Fibroblast of skin of left quadriceps (primary cell): Measurements from ENCODE around the gene SCUBE1.

Experiments used
- DNase-seq, 2 experiments: peaks; one replicate each; pipeline ENCODE4 v3.0.0-alpha.2; 2013; ENCODE audit warnings: low read depth in 2 of 2

The SCUBE1 gene

GRCh38 chr22:43157874-43158546 is 185.2 kb downstream of the SCUBE1 start:
- DNase-seq: no peak

GRCh38 chr22:43156413-43156812 is 186.8 kb downstream of the SCUBE1 start:
- no peak for DNase-seq

- no peak for DNase-seq
Observed at GRCh38 chr22:43155789-43156188, 187.4 kb downstream of the SCUBE1 start.

- no peak for DNase-seq
Observed at GRCh38 chr22:43154887-43155536, 188.2 kb downstream of the SCUBE1 start.

GRCh38 chr22:43153899-43154298 is 189.3 kb downstream of the SCUBE1 start:
- DNase-seq: no peak

- DNase-seq: no peak
Observed at GRCh38 chr22:43152357-43153071, 190.7 kb downstream of the SCUBE1 start.

GRCh38 chr22:43152003-43152356 is 191.2 kb downstream of the SCUBE1 start:
- DNase-seq: no peak

- DNase-seq: no peak
Observed at GRCh38 chr22:43151251-43152002, 191.7 kb downstream of the SCUBE1 start, which contains the start of gene TSPO. TSPO (plus strand) TSS chr22:43151559; CDS start chr22:43159239, 7,680 bp downstream.

GRCh38 chr22:43150731-43151206 is 192.4 kb downstream of the SCUBE1 start:
- no peak for DNase-seq

- no peak for DNase-seq
Observed at GRCh38 chr22:43148581-43148980, 194.6 kb downstream of the SCUBE1 start.

- no peak for DNase-seq
Observed at GRCh38 chr22:43147821-43148220, 195.4 kb downstream of the SCUBE1 start.
